WTC11 (cell line): ENCODE data around the gene SLC22A12.

Experiments used
- ATF1 ChIP-seq: sonication (generic); formaldehyde crosslinking; IDR thresholded peaks from 2 replicates; pipeline ENCODE4 v1.8.1; 2023; ENCODE audit warnings: mild to moderate bottlenecking, moderate library complexity, missing genetic modification reagents
- CTCF ChIP-seq: fragments of 200-600 bp; IDR thresholded peaks from 2 replicates; pipeline ENCODE4 v1.8.0; 2022; ENCODE audit warnings: antibody characterized with exemption
- E2F1 ChIP-seq: sonication (generic); formaldehyde crosslinking; IDR thresholded peaks from 2 replicates; pipeline ENCODE4 v1.8.0; 2022; ENCODE audit warnings: mild to moderate bottlenecking, missing genetic modification reagents
- FOXP1 ChIP-seq: sonication (generic); formaldehyde crosslinking; IDR thresholded peaks from 2 replicates; pipeline ENCODE4 v1.8.0; 2022; ENCODE audit warnings: missing genetic modification reagents, mild to moderate bottlenecking, moderate library complexity, borderline replicate concordance
- MLX ChIP-seq: sonication (generic); formaldehyde crosslinking; IDR thresholded peaks from 2 replicates; pipeline ENCODE4 v1.8.1; 2023; ENCODE audit warnings: mild to moderate bottlenecking, missing genetic modification reagents, moderate library complexity
- SP1 ChIP-seq: sonication (generic); formaldehyde crosslinking; conservative IDR thresholded peaks from 2 replicates; pipeline ENCODE4 v1.8.1; 2022; ENCODE audit warnings: missing genetic modification reagents
- STAT6 ChIP-seq: sonication (generic); formaldehyde crosslinking; conservative IDR thresholded peaks from 2 replicates; pipeline ENCODE4 v1.8.1; 2023; ENCODE audit warnings: mild to moderate bottlenecking, low read depth, missing genetic modification reagents, moderate library complexity

GRCh38 chr11:64556721-64557250 lies 34.2 kb upstream of the SLC22A12 start:
- TF ChIP-seq E2F1 (CRISPR knock-in tag): no peak
- no peak for TF ChIP-seq CTCF
- TF ChIP-seq MLX (CRISPR knock-in tag): no peak
- no peak for TF ChIP-seq ATF1 (CRISPR knock-in tag)
- no peak for TF ChIP-seq SP1 (CRISPR knock-in tag)
- no peak for TF ChIP-seq FOXP1 (CRISPR knock-in tag)
- no peak for TF ChIP-seq STAT6 (CRISPR knock-in tag)
